Caki2 (cell line): ENCODE results near the gene PHLDB1. TPM values are rescaled to one million over a fixed set of nuclear protein-coding genes. Genes with fewer than 3 reads are reported as not detected.

Experiments used
- DNase-seq: peaks from one replicate; pipeline ENCODE4 v3.0.0-alpha.2; 2015; ENCODE audit warnings: low read depth
- in situ Hi-C: cut with HindIII; loops from 2 replicates; pipeline ENCODE4 v1.10.0; 2016; ENCODE audit warnings: low sequenced_read_pairs, low pct_unique_long_range_greater_than_20kb, mixed read lengths
- total RNA-seq: library from RNA; depleted of rRNA; stranded (reverse); fragments of >200 nt; shearing (Covaris generic); gene quantifications from 2 replicates; pipeline ENCODE4 v1.2.3, GENCODE V29; 2014; ENCODE audit warnings: low replicate concordance

Gene PHLDB1
- total RNA-seq, 1 experiment from 2014 or later = 26.6 TPM

GRCh38 chr11:118633319-118633690 lies 25.9 kb downstream of the PHLDB1 start:
- in situ Hi-C loops = no loop called here
- no peak for DNase-seq

- in situ Hi-C loops = no loop called here
- DNase-seq = no peak
These were observed 26.6 kb downstream of the PHLDB1 start for GRCh38 chr11:118633979-118634378.

GRCh38 chr11:118634431-118635236 lies 27.2 kb downstream of the PHLDB1 start:
- DNase-seq = no peak
- in situ Hi-C loops = no loop called here

GRCh38 chr11:118635237-118635591 lies 27.8 kb downstream of the PHLDB1 start:
- no peak for DNase-seq
- in situ Hi-C loops = no loop called here

- in situ Hi-C loops = no loop called here
- DNase-seq = no peak
These were observed 28.2 kb downstream of the PHLDB1 start for GRCh38 chr11:118635642-118636041.

GRCh38 chr11:118636569-118637290 lies 29.3 kb downstream of the PHLDB1 start:
- in situ Hi-C loops = no loop called here
- no peak for DNase-seq

- in situ Hi-C loops = no loop called here
- DNase-seq = no peak
These were observed 31.3 kb downstream of the PHLDB1 start for GRCh38 chr11:118638726-118639125.

GRCh38 chr11:118639899-118640298 lies 32.5 kb downstream of the PHLDB1 start:
- in situ Hi-C loops = no loop called here
- DNase-seq = no peak

- in situ Hi-C loops = no loop called here
These were observed 33.1 kb downstream of the PHLDB1 start for GRCh38 chr11:118640332-118641154.

GRCh38 chr11:118641397-118642019 lies 34.1 kb downstream of the PHLDB1 start:
- in situ Hi-C loops = no loop called here
- DNase-seq = peak; percentile 21

More at GRCh38 chr11:118640332-118641154, 33.1 kb downstream of the PHLDB1 start:
- no peak for DNase-seq

- DNase-seq = no peak
- in situ Hi-C loops = no loop called here
These were observed 36.0 kb downstream of the PHLDB1 start for GRCh38 chr11:118643142-118643994.

- DNase-seq = no peak
- in situ Hi-C loops = no loop called here
These were observed 36.6 kb downstream of the PHLDB1 start for GRCh38 chr11:118643995-118644345.

- DNase-seq = no peak
- in situ Hi-C loops = no loop called here
These were observed 37.1 kb downstream of the PHLDB1 start for GRCh38 chr11:118644496-118644895.

- no peak for DNase-seq
- in situ Hi-C loops = no loop called here
These were observed 37.8 kb downstream of the PHLDB1 start for GRCh38 chr11:118645066-118645715.

- DNase-seq = no peak
- in situ Hi-C loops = no loop called here
These were observed 39.0 kb downstream of the PHLDB1 start for GRCh38 chr11:118646393-118646792.

- in situ Hi-C loops = no loop called here
- DNase-seq = no peak
These were observed 40.9 kb downstream of the PHLDB1 start for GRCh38 chr11:118648291-118648690.

- in situ Hi-C loops = no loop called here
- no peak for DNase-seq
These were observed 42.5 kb downstream of the PHLDB1 start for GRCh38 chr11:118649941-118650340.
